Mucosa of descending colon (tissue), 3 donors: ENCODE measurements around the gene TM4SF18. TPM values are rescaled to one million over a fixed set of nuclear protein-coding genes. Genes with fewer than 3 reads are reported as not detected.

ENCODE experiments used
- ATAC-seq: fragments of 200-7000 bp; cut with Tn5 transposase; one replicate; pipeline ENCODE4 v1.9.1; 2020; ENCODE audit warnings: mild to moderate bottlenecking, moderate library complexity
- DNase-seq, 3 donors: peaks; one replicate each; pipeline ENCODE4 v3.0.0-alpha.2; 2020
- H3K36me3 ChIP-seq: fragments of 200-600 bp; one replicate; pipeline ENCODE4 v1.8.0; 2021; ENCODE audit warnings: low read depth, mild to moderate bottlenecking
- H3K4me1 ChIP-seq: fragments of 200-600 bp; one replicate; pipeline ENCODE4 v1.8.0; 2021; ENCODE audit warnings: low read depth, mild to moderate bottlenecking
- H3K4me3 ChIP-seq: fragments of 200-600 bp; one replicate; pipeline ENCODE4 v1.8.0; 2021; ENCODE audit warnings: mild to moderate bottlenecking
- H3K9me3 ChIP-seq: fragments of 200-600 bp; one replicate; pipeline ENCODE4 v1.8.0; 2021; ENCODE audit warnings: mild to moderate bottlenecking
- CTCF ChIP-seq: fragments of 200-600 bp; IDR thresholded peaks from one replicate; pipeline ENCODE4 v1.8.0; 2022; ENCODE audit warnings: antibody characterized with exemption, mild to moderate bottlenecking
- intact Hi-C, 2 donors: fragments of 100-400 bp; cut with DNase I in 1 of 2; cut with micrococcal nuclease in 1 of 2; formaldehyde crosslinking; loops; one replicate each; pipeline versions ENCODE4 v1.11.0 to v1.11.1; 2022; cut with DNase I, micrococcal nuclease
- total RNA-seq, 3 donors: library from RNA; stranded (reverse); fragmentation: NEBNext Ultra II Directional in 2 of 3; extraction: Animal tissue kit (Norgen Biotek cat#: 25700) in 2 of 3; gene quantifications; one replicate each; pipeline versions ENCODE4 v1.2.1 to v1.2.4, GENCODE V29; 2021 to 2023
- donor health status: DM: no; HTN: no; CAD: no; lungs with moderate emphysema.
- donor health status: DM: no; HTN: no; CAD: no.
- donor health status: DM: no; HTN: yes; CAD: no.

Gene TM4SF18
- total RNA-seq, 3 donors from 2014 or later: 1.9 to 2.4 (median 2.2) TPM

- DNase-seq (no peak), ATAC-seq (no peak)
- Histone ChIP-seq H3K4me1 (peaks cover 3% of the 10 kb centered on the region), H3K4me3 (no peak overlapping the region), H3K36me3 (no peaks in the 10 kb centered on the region), H3K9me3 (no peaks in the 10 kb centered on the region)
- intact Hi-C loops: loop anchor here in 1 of 2 donors (10.0 kb wide), 1 partner anchor 544 kb away; no protein-coding TSS in a partner anchor
- TF ChIP-seq CTCF: no peak
These were observed 54.5 kb downstream of the TM4SF18 start for GRCh38 chr3:149278911-149279310.

- TF ChIP-seq CTCF: no peak
- intact Hi-C loops: loop anchor here in 1 of 2 donors (10.0 kb wide), 1 partner anchor 543 kb away; no protein-coding TSS in a partner anchor
- H3K36me3 ChIP-seq: no peaks in the 10 kb centered on the region
- H3K9me3 ChIP-seq: no peaks in the 10 kb centered on the region
- ATAC-seq: peak; percentile 93
- H3K4me1 ChIP-seq: no peaks in the 10 kb centered on the region
- peak in 1 of 3 donors; percentile 35 for DNase-seq
- no peak overlapping the region for H3K4me3 ChIP-seq
These were observed 56.1 kb downstream of the TM4SF18 start for GRCh38 chr3:149277331-149277813.

- H3K36me3 ChIP-seq: no peaks in the 10 kb centered on the region
- no peaks in the 10 kb centered on the region for H3K9me3 ChIP-seq
- no peak overlapping the region for H3K4me3 ChIP-seq
- no peak for DNase-seq
- intact Hi-C loops: loop anchor here in 1 of 2 donors (10.0 kb wide), 1 partner anchor 542 kb away; no protein-coding TSS in a partner anchor
- ATAC-seq: no peak
- no peak for TF ChIP-seq CTCF
- no peaks in the 10 kb centered on the region for H3K4me1 ChIP-seq
These were observed 56.8 kb downstream of the TM4SF18 start for GRCh38 chr3:149276619-149277018.

- DNase-seq (no peak), ATAC-seq (no peak)
- Histone ChIP-seq H3K9me3 (no peaks in the 10 kb centered on the region), H3K36me3 (no peaks in the 10 kb centered on the region), H3K4me3 (no peak overlapping the region), H3K4me1 (no peaks in the 10 kb centered on the region)
- intact Hi-C loops: loop anchor here (5.0 to 10.0 kb wide), 3 partner anchors 152 to 539 kb away; no protein-coding TSS in a partner anchor
- no peak for TF ChIP-seq CTCF
These were observed 59.2 kb downstream of the TM4SF18 start for GRCh38 chr3:149274220-149274619.

- ATAC-seq: peak; percentile 84
These were observed 60.2 kb downstream of the TM4SF18 start for GRCh38 chr3:149273096-149273751.

More at GRCh38 chr3:149273096-149273751, 60.2 kb downstream of the TM4SF18 start:
- Histone ChIP-seq H3K9me3 (no peaks in the 10 kb centered on the region), H3K4me1 (no peaks in the 10 kb centered on the region), H3K4me3 (no peak overlapping the region), H3K36me3 (no peaks in the 10 kb centered on the region)
- intact Hi-C loops: loop anchor here (2.0 to 10.0 kb wide), 4 partner anchors 151 to 538 kb away; no protein-coding TSS in a partner anchor
- peak; percentile 75 for TF ChIP-seq CTCF
- DNase-seq: peak in 1 of 3 donors; percentile 59
